ENCODE measurements around the gene GBGT1. TPM values are rescaled to one million over a fixed set of nuclear protein-coding genes. Genes with fewer than 3 reads are reported as not detected.

The GBGT1 gene
- total RNA-seq, 1 donor from 2014 or later: 5.1 TPM

- peak; percentile 32 for DNase-seq (ENCODE audit: low read depth)
Measured at GRCh38 chr9:133113949-133114885, 49.5 kb downstream of the GBGT1 start.

- peak; percentile 60 for DNase-seq (ENCODE audit: low read depth)
Measured at GRCh38 chr9:133113163-133113948, 50.4 kb downstream of the GBGT1 start.

GRCh38 chr9:133112663-133113026, 51.1 kb downstream of the GBGT1 start:
- DNase-seq (ENCODE audit: low read depth): peak; percentile 34

GRCh38 chr9:133111808-133112662, 51.7 kb downstream of the GBGT1 start:
- DNase-seq (ENCODE audit: low read depth): no peak

- DNase-seq (ENCODE audit: low read depth): no peak
Measured at GRCh38 chr9:133109931-133110650, 53.6 kb downstream of the GBGT1 start.

GRCh38 chr9:133108794-133109641, 54.7 kb downstream of the GBGT1 start:
- DNase-seq (ENCODE audit: low read depth): no peak

- no peak for DNase-seq (ENCODE audit: low read depth)
Measured at GRCh38 chr9:133107961-133108793, 55.5 kb downstream of the GBGT1 start.

GRCh38 chr9:133107245-133107722, 56.4 kb downstream of the GBGT1 start:
- DNase-seq (ENCODE audit: low read depth): no peak

- no peak for DNase-seq (ENCODE audit: low read depth)
Measured at GRCh38 chr9:133106511-133107244, 57.0 kb downstream of the GBGT1 start.

- DNase-seq (ENCODE audit: low read depth): no peak
Measured at GRCh38 chr9:133105461-133105770, 58.3 kb downstream of the GBGT1 start.

- DNase-seq (ENCODE audit: low read depth): no peak
Measured at GRCh38 chr9:133104718-133105460, 58.8 kb downstream of the GBGT1 start.

- no peak for DNase-seq (ENCODE audit: low read depth)
Measured at GRCh38 chr9:133103987-133104505, 59.7 kb downstream of the GBGT1 start.

GRCh38 chr9:133103183-133103986, 60.3 kb downstream of the GBGT1 start:
- DNase-seq (ENCODE audit: low read depth): no peak
